Ovary (tissue), 9 donors: ENCODE measurements around the gene ETHE1. TPM values are rescaled to one million over a fixed set of nuclear protein-coding genes. Genes with fewer than 3 reads are reported as not detected.

Experiments used
- DNase-seq, 5 donors: peaks; one replicate each; pipeline ENCODE4 v3.0.0-alpha.2; 2019 to 2020
- H3K27ac ChIP-seq, 2 donors: fragments of 200-600 bp; one replicate each; pipeline versions ENCODE4 v1.5.1 to v1.8.0; 2019 to 2022
- H3K27me3 ChIP-seq: fragments of 200-600 bp; one replicate; pipeline ENCODE4 v1.8.0; 2022
- H3K36me3 ChIP-seq: fragments of 200-600 bp; sonication (generic); one replicate; pipeline ENCODE4 v1.5.1; 2019
- H3K4me1 ChIP-seq: one replicate; pipeline ENCODE4 v1.8.1; 2013; ENCODE audit warnings: mild to moderate bottlenecking, moderate library complexity; ENCODE audit not compliant: insufficient read depth
- H3K4me3 ChIP-seq: fragments of 200-600 bp; sonication (generic); one replicate; pipeline ENCODE4 v1.5.1; 2017
- H3K9me3 ChIP-seq, 2 donors: fragments of 200-600 bp in 1 of 2; sonication (generic) in 1 of 2; one replicate each; pipeline versions ENCODE4 v1.5.1 to v1.8.1; 2013 to 2019; ENCODE audit warnings: mild to moderate bottlenecking in 1 of 2, moderate library complexity in 1 of 2
- CTCF ChIP-seq, 3 donors: fragments of 450-650 bp in 2 of 3; fragments of 200-600 bp in 1 of 3; IDR thresholded peaks; one replicate each; pipeline versions ENCODE4 v1.5.1 to v1.8.0; 2016 to 2022; ENCODE audit warnings: antibody characterized with exemption in 3 of 3, mild to moderate bottlenecking in 1 of 3
- EP300 ChIP-seq: sonication (generic); formaldehyde crosslinking; IDR thresholded peaks from one replicate; pipeline ENCODE4 v1.6.1; 2017; ENCODE audit warnings: antibody characterized with exemption
- POLR2A ChIP-seq: fragments of 450-650 bp; IDR thresholded peaks from one replicate; pipeline ENCODE4 v1.6.1; 2017; ENCODE audit warnings: antibody characterized with exemption, mild to moderate bottlenecking, moderate library complexity
- WGBS, 3 donors: extraction: QIAGEN DNeasy Blood & Tissue Kit in 1 of 3; methylation state at CpG; one replicate each; pipeline versions ENCODE4 v1.1.5 to v1.1.7; 2013 to 2017; 5-methylcytosine and 5-hydroxymethylcytosine counted together
- intact Hi-C, 4 donors: fragments of 100-400 bp; cut with DNase I; formaldehyde crosslinking; loops; one replicate each; pipeline versions ENCODE4 v1.11.0 to v1.15.1; 2022 to 2023
- polyA plus RNA-seq, 2 donors: library from polyadenylated mRNA; stranded (reverse); fragments of 200-250 nt in 1 of 2; fragments of 350-450 nt in 1 of 2; fragmentation: Illumina TruSeq in 1 of 2; extraction: RNeasy Lipid Tissue Mini Kit (QIAGEN cat#74804) in 1 of 2; gene quantifications; one replicate each; pipeline ENCODE4 v1.2.3, GENCODE V29; 2013 to 2014
- total RNA-seq, 7 donors: library from RNA; depleted of rRNA in 2 of 7; stranded (reverse); fragments of >200 nt in 2 of 7; fragmentation: NEBNext Ultra II Directional in 3 of 7; extraction: Animal tissue kit (Norgen Biotek cat#: 25700) in 3 of 7; gene quantifications; one replicate each; pipeline versions ENCODE4 v1.1.0 to v1.2.4, GENCODE V29; 2016 to 2023
- donor health status: DM: no; HTN: no; CAD: no; lungs with moderate emphysema.
- donor health status: DM: no; HTN: no; CAD: no.
- donor health status: Bipolar disorder and iron deficiency.
- donor health status: DM: yes; HTN: yes; CAD: no.
- donor health status: DM: no; HTN: no; CAD: no.
- donor health status: DM: yes; HTN: yes; CAD: no.

The ETHE1 gene
- total and polyA plus RNA-seq, 9 donors: 16.1 to 28.7 (median 24.0) TPM

- no peaks in the 10 kb centered on the region for H3K36me3 ChIP-seq
- H3K9me3 ChIP-seq: no peaks in the 10 kb centered on the region
- intact Hi-C loops: no loop called here
- H3K27me3 ChIP-seq: no peaks in the 10 kb centered on the region
- no peak for DNase-seq
- H3K4me3 ChIP-seq: no peak overlapping the region
- WGBS, 3 donors: 79 to 82% (median 81%) methylated on average over 8 of the region's 8 CpGs
- no peak for TF ChIP-seq CTCF (IDR thresholded peaks at IDR 0.05)
- TF ChIP-seq EP300: no peak
- TF ChIP-seq POLR2A: no peak
- no peaks in the 10 kb centered on the region for H3K4me1 ChIP-seq
- no peak overlapping the region for H3K27ac ChIP-seq
Observed at GRCh38 chr19:43495082-43495481, 31.9 kb downstream of the ETHE1 start.

GRCh38 chr19:43490759-43491158, 36.2 kb downstream of the ETHE1 start:
- TF ChIP-seq POLR2A (no peak), CTCF (IDR thresholded peaks at IDR 0.05) (no peak), EP300 (no peak)
- intact Hi-C loops: no loop called here

GRCh38 chr19:43489979-43490599, 36.9 kb downstream of the ETHE1 start:
- Histone ChIP-seq H3K36me3 (no peaks in the 10 kb centered on the region), H3K9me3 (no peaks in the 10 kb centered on the region), H3K27me3 (no peaks in the 10 kb centered on the region), H3K27ac (no peak overlapping the region), H3K4me3 (no peak overlapping the region), H3K4me1 (no peaks in the 10 kb centered on the region)
- DNase-seq: no peak
- WGBS, 3 donors: 89 to 91% (median 91%) methylated on average over 7 of the region's 7 CpGs
- intact Hi-C loops: no loop called here
- TF ChIP-seq POLR2A (no peak), CTCF (IDR thresholded peaks at IDR 0.05) (no peak)

More at GRCh38 chr19:43490759-43491158, 36.2 kb downstream of the ETHE1 start:
- Histone ChIP-seq H3K36me3 (no peaks in the 10 kb centered on the region), H3K27me3 (no peaks in the 10 kb centered on the region), H3K4me1 (no peaks in the 10 kb centered on the region), H3K9me3 (no peaks in the 10 kb centered on the region), H3K27ac (no peak overlapping the region), H3K4me3 (no peak overlapping the region)
- 94 to 97% (median 94%) methylated on average over 5 of the region's 5 CpGs for WGBS, 3 donors
- no peak for DNase-seq

- no peak overlapping the region for H3K4me3 ChIP-seq
- DNase-seq: no peak
- no peaks in the 10 kb centered on the region for H3K36me3 ChIP-seq
- H3K27me3 ChIP-seq: no peaks in the 10 kb centered on the region
- intact Hi-C loops: no loop called here
- no peak for TF ChIP-seq CTCF (IDR thresholded peaks at IDR 0.05)
- no peak for TF ChIP-seq POLR2A
- no peak for TF ChIP-seq EP300
- no peak overlapping the region for H3K27ac ChIP-seq
- WGBS, 3 donors: 20 to 29% (median 24%) methylated on average over 5 of the region's 5 CpGs
- H3K9me3 ChIP-seq: no peaks in the 10 kb centered on the region
- H3K4me1 ChIP-seq: no peaks in the 10 kb centered on the region
Observed at GRCh38 chr19:43489310-43489709, 37.7 kb downstream of the ETHE1 start.
